Stimulated activated CD8-positive, alpha-beta memory T cell treated with anti-CD3 and anti-CD28 coated beads, Interleukin-4, amount 100 ng/mL, for 4 hours (primary cell): ENCODE results near the gene SOBP.

Source experiments
- DNase-seq, 2 donors: peaks; one replicate each; pipeline ENCODE4 v3.0.0-alpha.2; 2020; ENCODE audit warnings: low read depth in 2 of 2, low spot score in 1 of 2

SOBP gene

DNA sequence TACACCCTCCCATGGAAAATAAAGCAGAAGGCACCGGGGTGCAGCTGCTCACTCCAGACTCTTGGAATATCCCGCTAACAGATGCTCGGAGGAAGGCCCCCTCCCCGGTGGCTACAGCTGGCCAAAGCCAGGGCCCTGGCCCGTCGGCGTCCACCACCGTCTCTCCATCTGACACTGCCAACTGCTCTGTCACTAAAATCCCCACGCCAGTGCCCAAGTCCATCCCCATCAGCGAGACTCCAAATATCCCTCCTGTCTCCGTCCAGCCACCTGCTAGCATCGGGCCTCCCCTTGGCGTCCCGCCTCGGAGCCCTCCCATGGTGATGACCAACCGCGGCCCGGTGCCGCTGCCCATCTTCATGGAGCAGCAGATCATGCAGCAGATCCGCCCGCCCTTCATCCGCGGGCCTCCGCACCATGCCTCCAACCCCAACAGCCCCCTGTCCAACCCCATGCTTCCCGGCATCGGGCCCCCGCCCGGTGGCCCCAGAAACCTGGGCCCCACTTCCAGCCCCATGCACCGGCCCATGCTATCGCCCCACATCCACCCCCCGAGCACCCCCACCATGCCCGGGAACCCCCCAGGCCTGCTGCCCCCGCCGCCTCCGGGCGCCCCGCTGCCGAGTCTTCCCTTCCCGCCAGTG, 143.9 kb downstream of the SOBP start:
- no peak for DNase-seq

- no peak for DNase-seq
These were observed 144.6 kb downstream of the SOBP start for GRCh38 chr6:107634324-107635056.

- DNase-seq: no peak
These were observed 145.2 kb downstream of the SOBP start for GRCh38 chr6:107635057-107635515.

GRCh38 chr6:107636486-107636885, 146.6 kb downstream of the SOBP start:
- DNase-seq: no peak

DNA sequence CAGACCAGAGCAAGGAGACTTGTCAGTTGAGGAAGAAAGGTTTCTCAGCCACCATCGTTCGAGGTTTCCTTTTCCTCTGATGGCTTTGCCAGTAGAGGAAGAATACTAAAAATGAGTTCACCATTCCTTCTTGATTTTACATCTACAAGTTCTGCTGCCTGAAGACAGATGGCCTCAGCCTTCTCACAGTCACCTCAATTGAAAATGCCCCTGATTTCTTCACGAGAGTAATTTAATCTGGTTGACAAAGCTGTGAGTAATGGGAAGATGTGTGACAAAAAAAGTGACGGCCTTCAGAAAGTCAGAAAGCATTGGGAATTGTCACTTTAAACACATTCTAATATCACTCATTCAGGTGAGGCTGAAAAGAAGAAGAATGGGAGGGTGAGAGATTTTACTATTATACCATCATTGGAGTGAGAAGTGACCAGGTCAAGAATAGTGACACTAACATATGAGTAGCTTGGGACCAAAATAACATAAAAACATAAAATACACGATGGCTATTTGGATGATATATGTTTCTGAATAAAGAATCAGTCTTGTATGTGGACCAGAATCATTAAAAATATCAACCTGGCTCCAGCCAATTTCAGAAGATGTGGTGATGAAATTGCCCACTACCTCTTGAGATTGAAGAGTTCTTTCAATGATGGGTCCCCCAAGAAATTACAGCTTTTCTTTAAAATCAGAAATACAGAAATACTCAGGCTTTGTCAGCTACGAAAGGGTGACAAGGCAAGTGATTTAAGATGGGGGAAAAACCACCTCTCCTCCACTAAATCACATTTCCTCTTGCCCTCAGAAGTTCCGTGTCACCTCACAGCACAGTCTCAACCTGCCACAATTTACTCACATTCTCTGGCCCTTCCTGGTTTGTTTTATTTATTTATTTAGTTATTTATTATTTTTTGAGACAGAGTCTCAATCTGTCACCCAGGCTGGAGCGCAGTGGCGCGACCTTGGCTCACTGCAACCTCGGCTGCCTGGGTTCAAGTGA, 147.7 kb downstream of the SOBP start:
- DNase-seq: no peak

DNA sequence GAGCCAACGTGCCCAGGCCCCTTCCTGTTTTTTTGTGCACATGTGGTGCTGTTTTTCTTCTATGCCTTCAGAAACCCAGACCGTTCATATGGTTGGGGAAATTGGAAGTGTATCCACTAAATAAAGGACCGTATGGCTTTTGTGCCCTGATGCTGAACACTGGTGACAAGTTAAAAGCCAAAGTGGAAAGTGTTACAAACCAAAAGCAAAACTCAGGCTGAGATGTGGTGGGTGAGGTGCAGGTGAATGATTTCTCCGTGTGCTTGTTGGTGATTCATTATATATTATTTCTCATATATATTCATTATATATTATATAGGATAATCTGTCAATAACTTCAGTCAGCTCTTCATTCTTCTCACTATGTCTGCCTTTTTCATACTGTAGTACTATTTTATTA, 148.6 kb downstream of the SOBP start:
- DNase-seq: no peak

GRCh38 chr6:107639511-107639910, 149.6 kb downstream of the SOBP start:
- DNase-seq: no peak

DNA sequence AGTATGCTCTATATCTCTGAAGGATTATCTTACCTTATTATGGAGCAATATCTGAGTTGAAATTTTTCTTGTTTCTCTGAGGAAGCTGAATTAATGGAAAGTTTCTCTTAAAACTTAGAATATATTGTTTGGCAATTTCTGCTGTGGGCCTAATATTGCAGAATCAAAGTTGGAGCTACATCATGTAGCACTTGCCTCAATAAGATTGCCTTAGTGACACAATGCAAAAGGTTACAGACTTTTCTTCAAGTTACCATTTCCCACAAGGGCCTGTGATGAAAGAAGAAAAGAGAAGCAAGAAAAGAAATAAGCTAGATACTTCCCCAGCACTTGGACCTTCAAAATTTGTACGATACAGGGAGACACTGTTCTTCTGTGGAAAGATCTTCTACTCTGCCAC, 151.2 kb downstream of the SOBP start:
- DNase-seq: no peak

GRCh38 chr6:107641500-107641941, 151.6 kb downstream of the SOBP start:
- no peak for DNase-seq

GRCh38 chr6:107642095-107642860, 152.4 kb downstream of the SOBP start:
- DNase-seq: no peak

- no peak for DNase-seq
These were observed 153.0 kb downstream of the SOBP start for GRCh38 chr6:107642861-107643328.

GRCh38 chr6:107644513-107644912, 154.6 kb downstream of the SOBP start:
- no peak for DNase-seq

DNA sequence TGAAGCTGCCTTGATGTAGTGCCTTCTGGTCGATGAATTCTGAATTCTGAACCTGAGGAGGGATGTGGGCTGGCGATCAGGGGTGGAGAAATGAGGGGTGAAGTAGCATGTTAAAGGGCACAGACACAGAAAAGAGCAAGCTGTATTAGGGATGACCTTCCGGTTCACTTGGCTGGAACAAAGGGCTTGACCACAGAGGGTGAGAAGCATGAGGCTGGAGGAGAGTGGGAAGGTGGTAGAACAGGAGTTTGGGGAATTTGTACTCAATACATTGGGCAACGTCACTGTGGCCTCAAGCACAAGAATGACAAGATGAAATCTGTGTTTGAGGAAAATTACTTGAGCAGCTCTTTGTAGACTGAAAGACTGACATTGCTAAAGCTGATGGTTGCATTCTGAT, 155.8 kb downstream of the SOBP start:
- no peak for DNase-seq

- no peak for DNase-seq
These were observed 156.3 kb downstream of the SOBP start for GRCh38 chr6:107646176-107646575.

GRCh38 chr6:107646776-107647438, 157.0 kb downstream of the SOBP start:
- no peak for DNase-seq

- no peak for DNase-seq
These were observed 157.6 kb downstream of the SOBP start for GRCh38 chr6:107647439-107647948.

- DNase-seq: no peak
These were observed 159.1 kb downstream of the SOBP start for GRCh38 chr6:107648983-107649382.

- DNase-seq: no peak
These were observed 162.7 kb downstream of the SOBP start for GRCh38 chr6:107652526-107653182.

- DNase-seq: no peak
These were observed 163.3 kb downstream of the SOBP start for GRCh38 chr6:107653183-107653580.
